Ureter (tissue), 1 donor: ENCODE data around the gene ACTL6A. TPM values are rescaled to one million over a fixed set of nuclear protein-coding genes. Genes with fewer than 3 reads are reported as not detected.

Experiments used
- DNase-seq: peaks from one replicate; pipeline ENCODE4 v3.0.0-alpha.2; 2020; ENCODE audit warnings: low spot score
- total RNA-seq: library from RNA; stranded (reverse); gene quantifications from one replicate; pipeline ENCODE4 v1.2.4, GENCODE V29; 2023
- donor health status: DM: yes; HTN: yes; CAD: no.

ACTL6A gene
- total RNA-seq, 1 donor from 2014 or later, result 45.8 TPM

DNA sequence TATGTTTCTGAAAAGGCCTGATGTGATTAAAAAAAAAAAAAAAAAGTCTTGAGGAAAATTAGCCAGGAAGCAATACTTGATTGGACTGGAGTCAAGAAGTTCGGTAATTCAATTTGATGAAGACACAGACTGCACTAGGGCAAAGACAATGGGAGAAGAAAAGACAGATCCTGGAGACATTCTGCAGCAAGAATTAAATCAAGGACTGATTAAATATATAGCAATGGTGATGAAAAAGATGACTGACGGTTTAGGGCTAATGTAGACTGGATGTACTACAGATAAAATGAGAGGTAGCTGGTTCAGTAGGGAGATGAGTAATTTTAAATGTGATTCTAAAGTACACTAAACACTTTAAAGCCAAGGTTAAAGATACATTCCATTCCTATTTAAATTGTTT lies 27.9 kb downstream of the ACTL6A start:
- DNase-seq, result no peak

DNA sequence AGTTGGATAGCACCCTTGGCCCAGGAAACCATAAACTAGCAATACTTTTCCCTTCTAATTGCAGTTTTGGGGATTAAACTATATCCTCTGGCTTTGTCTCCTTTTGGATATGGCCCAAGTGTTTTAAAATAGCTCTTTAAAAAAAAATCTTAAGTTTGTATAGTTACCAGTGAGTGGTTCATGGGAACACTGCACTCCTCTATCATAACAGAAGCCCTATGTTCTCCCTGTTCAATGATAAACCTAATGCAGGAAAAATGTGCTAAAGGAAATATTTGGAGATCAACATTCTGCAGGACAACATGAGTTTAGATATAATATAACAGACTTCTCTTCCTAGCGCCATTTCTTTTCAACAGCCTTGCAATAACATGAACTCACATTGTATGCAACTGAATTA lies 28.6 kb downstream of the ACTL6A start:
- no peak for DNase-seq

DNA sequence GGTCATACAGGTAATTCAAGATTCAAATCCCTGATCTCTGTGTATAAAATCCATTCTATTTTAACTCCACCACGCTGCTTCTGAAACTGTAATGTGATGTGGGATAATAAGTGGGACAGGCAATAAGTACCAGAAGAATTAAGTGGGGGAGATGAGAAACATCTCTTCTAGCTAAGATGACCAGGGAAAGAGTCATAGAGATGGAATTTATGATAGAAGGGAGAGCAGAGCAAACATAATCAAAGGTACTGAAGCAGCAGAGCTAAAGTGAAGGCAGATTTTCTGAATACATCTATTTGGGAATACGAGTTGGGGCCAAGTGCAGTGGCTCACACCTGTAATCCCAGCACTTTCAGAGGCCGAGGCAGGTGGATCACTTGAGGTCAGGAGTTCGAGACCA lies 36.8 kb downstream of the ACTL6A start:
- DNase-seq, result no peak

DNA sequence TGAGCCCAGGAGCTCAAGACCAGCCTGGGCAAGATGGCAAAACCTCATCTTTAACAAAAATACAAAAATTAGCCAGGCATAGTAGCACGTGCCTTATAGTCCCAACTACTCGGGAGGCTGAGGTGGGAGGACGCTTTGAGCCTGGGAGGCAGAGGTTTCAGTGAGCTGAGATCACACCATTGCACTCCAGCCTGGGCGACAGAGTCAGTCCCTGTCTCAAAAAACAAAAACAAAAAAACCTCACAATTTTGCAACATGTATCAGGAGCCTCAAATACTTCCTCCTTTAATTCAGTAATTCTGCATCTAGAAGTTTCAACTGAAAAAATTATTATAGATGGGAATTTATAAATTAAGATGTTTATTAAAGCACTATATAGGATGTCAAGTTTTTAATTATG lies 40.6 kb downstream of the ACTL6A start:
- no peak for DNase-seq

DNA sequence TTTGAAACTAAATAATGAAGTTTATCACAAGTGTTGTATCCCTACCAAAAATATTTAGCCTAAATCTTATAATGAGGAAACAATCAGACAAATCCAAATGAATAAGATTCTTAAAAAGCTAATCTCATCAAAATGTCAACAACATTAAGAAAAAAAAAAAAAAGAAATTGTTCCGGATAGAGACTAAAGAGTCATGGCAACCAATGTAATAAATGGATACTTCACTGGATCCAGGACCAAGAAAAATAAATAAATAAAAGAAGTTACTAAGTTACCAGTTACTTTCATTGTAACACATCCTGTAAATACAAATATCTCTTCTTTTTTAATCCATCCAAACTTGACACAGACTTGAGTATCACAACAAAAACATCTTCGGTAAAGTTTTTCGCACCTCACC lies 41.1 kb downstream of the ACTL6A start:
- DNase-seq, result no peak

DNA sequence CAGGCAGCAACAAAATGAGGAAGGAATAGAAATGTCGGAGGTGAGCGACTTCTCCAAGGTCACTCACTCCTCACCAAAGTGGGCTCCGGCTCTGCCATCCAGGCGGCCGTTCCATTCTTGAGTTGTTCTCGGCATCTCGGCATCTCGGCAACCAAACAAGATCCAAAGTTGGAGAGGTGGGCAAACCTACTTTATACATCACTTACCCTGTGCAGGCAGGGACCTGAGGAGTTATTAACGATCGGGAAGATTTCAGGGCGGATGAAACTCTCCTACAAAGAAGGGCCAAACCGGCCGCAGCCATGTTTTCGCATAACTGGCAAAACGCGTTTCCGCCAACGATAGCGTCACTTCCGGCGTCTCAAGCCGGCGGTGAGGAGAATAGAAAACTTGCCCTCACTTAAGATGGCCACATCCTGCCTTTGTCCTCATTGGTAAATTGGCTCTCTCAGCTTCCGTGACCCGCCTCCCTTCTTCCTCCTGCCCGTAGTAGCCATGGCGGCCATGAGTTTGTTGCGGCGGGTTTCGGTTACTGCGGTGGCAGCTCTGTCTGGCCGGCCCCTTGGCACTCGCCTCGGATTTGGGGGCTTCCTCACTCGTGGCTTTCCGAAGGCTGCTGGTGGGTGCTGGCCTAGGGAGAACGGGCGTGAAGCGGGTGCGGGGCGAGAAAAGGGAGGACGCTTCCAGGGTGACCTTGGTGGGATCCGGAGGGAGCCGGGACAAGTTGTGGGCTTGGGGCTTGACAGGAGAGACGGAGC lies 41.8 kb downstream of the ACTL6A start, which contains the start of the genes MRPL47 and NDUFB5:
Gene MRPL47 (minus strand): TSS at position 318 of the 758 bp plus-strand sequence. CDS start 14 bp downstream, at position 304.
Gene NDUFB5 (plus strand): TSS at position 474 of the 758 bp plus-strand sequence. CDS start 22 bp downstream, at position 496.
- DNase-seq, result peak; percentile 96

DNA sequence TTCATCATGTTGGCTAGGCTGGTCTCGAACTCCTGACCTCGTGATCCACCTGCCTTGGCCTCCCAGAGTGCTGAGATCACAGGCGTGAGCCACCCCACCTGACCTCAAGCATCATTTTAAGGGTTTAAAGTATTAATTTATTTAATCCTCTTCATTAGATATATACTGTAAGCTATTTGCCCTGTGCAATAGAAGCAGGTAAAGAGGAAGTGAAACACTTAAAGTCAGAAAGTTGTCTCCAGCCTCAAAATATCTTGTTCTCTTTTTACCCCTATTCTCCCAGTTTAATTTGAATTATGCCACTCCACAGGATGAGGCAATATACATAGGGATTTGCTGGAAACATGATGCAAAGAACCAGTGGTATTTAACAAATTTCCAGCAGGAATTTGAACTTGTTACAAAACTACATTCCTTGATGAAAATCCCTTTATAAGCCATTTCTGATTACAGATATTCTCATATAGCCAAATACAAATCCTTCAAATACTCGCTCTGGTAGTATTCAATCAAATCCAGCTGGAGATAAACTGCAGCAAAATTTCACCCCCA lies 43.9 kb downstream of the ACTL6A start:
- DNase-seq, result no peak

DNA sequence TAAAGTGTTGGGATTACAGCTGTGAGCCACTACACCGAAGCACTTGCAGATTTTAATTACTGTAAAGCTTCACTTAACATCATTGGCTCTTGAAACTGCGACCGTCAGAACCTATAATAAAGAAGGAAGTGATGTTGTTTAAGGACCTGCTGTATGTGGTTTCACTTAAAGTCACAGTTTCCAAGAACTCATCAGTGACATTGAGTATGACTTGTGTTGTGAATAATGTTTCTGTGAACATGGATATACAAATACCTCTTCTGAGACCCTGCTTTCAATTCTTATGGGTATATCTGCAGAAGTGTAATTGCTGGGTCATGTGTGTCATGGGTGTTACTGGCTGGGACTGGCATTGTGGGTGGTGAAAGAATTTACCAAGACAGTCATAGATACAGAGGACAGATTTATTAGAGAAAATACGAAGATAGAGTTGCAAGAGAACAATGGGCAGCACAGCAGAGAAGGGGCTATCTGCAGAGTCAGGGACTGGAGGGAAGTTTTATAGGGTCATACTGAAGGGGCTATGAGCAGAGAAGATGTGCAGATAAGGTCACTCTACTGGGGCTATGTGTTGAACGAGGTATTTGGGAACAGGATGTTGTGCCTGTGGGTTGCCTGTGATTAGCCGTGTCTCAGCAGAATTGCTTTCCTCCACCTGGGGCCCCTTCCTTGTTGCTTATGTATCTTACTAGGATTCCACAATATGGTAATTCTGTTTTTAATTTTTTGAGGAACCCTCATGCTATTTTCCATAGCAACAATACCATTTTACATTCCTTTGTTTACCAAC lies 46.4 kb downstream of the ACTL6A start:
- DNase-seq, result no peak

DNA sequence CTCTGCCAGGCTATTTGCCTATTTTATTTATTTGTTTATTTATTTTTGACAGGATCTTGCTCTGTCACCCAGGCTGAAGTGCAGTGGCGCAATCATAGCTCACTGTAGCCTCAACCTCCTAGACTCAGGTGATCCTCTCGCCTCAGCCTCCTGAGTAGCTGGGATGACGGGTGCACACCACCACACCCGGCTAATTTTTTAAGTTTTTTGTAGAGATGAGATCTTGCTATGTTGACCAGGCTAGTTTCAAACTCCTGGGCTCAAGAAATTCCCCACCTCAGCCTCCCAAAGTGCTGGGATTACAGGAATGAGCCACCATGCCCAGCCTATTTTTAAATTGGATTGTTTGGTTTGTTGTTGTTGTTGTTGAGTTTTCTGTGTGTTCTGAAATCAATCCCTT lies 47.3 kb downstream of the ACTL6A start:
- no peak for DNase-seq

DNA sequence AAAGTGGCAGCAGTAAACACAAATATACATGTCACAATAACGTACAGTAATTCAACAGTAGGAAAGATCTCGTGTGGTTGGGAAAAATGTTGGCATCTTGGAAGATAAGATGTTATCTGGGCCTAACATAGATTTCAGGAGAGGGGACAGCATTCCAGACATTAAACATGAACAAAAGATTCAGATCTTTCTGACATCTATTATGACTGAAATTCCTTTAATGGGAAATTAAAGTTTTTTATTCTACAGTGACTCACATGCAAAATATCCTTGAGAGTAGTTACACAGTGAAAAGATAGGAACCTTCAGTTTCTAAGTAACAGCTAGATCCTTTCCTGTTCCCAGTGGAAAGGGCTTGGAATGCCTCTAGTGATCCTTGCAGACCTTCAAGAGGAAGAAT lies 51.1 kb downstream of the ACTL6A start:
- DNase-seq, result no peak

DNA sequence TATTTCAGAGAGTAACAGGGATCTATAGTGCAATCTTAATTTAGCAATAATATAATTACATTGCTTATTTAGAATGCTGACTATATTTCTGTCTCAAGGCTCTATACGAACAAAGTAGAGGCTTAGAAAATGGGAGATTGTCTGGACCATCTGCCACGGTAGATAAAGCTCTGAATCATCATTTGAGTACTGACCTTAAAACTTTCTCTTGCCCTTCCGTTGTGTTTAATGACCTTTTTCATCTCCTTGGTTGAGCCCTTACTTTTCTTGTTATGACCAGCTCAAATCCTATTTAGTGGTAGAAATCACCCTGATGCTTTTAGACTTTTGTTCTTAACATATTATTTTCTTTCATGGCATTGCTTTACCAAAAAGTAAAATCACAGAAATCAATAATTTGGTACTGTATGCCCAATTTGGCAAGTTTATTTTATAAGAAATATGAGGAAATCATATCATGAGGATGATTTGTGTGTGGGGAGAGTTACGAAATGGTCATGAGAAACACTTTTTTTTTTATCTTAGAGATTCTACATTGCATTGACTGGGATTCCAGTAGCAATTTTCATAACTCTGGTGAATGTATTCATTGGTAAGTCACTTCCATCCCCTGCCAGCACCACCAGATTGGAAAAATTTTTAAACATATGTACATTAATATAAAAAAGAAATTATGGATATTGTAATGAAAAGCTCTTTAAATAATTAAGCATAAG lies 52.9 kb downstream of the ACTL6A start:
- no peak for DNase-seq

DNA sequence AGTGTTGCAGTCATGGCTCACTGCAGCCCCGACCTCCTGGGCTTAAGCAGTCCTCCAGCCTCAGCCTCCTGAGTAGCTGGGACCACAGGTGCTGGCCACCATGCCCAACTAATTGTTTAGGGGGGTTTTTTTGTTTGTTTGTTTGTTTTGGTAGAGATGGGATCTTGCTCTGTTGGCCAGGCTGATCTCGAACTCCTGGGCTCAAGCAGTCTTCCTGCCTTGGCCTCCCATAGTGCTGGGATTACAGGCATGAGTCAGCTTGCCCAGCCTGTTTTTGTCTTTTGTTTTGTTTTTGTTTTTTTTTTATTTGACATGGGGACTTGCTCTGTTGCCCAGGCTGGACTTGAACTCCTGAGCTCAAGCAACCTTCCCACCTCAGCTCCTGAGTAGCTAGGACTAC lies 59.3 kb downstream of the ACTL6A start:
- DNase-seq, result no peak

DNA sequence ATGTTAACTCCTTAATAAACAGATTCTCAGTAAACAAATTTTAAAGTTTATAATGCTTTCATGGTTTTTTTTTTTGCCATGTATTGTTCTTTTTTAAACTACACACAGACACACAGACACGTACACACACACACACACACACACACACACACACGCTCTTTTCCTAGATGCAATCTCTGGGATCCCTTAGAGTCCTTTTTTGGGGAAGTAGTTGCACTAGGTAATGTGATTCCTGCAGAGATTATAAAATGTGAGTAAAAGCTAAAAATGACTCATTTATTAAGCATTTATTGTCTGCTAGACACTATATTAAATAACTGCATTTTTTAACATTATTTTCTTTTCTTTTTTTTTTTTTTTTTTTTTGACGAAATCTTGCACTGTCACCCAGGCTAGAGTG lies 61.7 kb downstream of the ACTL6A start:
- no peak for DNase-seq

DNA sequence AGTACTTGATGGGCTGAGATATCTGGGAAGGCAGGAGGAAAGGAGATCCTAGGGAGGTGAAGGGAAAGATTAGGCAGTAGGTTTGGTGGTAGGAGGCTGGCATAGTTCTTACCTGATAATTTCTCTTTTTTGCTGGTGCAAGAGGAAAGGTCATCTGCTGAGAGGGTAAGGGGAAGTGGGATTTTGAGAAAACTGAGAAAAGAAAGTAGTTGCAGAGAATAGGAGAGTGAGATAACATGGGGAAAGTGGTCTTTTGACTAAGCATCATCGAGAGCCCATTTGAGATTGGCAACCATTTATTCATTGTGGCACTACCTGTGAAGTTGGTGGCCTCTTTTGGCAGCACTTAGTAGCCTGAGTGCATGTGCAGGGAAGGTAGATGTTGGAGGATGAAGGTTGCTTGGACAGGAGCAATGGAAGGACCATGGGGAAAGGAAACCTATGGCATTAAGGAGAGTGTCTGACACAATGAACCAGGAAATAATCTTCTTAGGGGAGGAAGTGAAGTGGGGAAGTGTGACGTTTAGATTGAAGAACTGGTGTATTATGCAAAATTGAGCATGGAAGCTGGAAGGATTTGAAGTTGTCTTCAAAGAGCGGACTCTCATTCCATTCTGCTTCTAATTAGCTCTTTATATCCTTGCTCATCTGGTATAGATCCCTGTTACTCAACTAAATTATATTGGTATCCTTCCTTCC lies 68.2 kb downstream of the ACTL6A start:
- DNase-seq, result no peak

Other genes starting within 250 kb of the ACTL6A start
- 32.7 TPM for gene ZNF639, start 239.9 kb upstream of the ACTL6A start, total RNA-seq
- 56.0 TPM for gene MFN1, start 215.2 kb upstream of the ACTL6A start, total RNA-seq
- 19.5 TPM for gene GNB4, start 111.5 kb upstream of the ACTL6A start, total RNA-seq
- 27.3 TPM for gene MRPL47, start 41.7 kb downstream of the ACTL6A start, total RNA-seq
- 109 TPM for gene NDUFB5, start 41.9 kb downstream of the ACTL6A start, total RNA-seq
- gene USP13, start 90.1 kb downstream of the ACTL6A start, total RNA-seq, result 9.1 TPM